ENCODE results near the gene ARMH1.

Gene ARMH1

DNA sequence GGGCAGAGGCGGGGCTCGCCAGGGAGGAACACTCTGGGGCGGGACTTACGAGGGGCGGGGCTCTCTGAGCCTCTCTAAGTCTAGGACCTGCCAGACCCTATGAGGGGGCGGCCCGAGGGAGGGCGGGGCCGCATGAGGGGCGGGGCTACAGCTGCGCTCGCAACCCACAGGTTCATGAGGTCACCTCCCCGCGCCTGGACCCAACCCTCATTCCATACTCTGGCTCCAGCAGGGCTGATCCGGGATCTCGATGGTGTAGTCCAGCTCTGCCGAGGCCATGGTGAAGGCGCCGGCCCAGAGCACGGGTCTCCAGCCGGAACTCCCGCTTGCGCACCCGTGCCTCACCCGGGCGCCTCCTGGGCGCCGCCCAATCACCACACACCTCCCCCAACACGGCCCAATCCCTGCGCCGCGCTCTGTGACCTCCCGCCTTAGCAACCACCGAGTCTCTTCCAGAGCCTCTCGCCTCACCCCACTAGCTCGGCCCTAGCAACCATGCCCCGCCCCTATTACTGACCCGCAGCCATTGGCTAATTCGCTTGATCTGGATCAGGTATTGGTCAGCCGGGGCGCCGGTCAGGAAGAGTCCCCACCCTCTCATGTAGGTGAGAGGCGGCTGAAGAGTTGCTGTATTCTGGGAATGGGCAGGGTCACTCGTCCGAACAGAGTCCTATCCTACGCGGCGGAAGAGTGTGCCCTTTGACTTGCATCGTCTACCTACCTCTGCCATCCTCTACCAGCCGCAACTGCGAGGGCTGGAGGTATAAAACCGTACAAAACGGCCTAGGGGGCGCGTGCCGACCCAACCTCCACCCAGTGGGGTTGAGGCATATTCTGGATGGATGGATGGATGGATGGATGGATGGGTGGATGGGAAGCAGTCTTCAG, at the start of gene ARMH1, which contains the start of gene TMEM53:
ARMH1 (plus strand) TSS at position 602 of the 888 bp plus-strand sequence. CDS start 14,984 bp downstream, outside the sequence.
TMEM53 (minus strand) TSS at position 369 of the 888 bp plus-strand sequence; CDS start at position 279, 90 bp downstream.
- DNase-seq, result peak; percentile 93 to 98 (median 94)

DNA sequence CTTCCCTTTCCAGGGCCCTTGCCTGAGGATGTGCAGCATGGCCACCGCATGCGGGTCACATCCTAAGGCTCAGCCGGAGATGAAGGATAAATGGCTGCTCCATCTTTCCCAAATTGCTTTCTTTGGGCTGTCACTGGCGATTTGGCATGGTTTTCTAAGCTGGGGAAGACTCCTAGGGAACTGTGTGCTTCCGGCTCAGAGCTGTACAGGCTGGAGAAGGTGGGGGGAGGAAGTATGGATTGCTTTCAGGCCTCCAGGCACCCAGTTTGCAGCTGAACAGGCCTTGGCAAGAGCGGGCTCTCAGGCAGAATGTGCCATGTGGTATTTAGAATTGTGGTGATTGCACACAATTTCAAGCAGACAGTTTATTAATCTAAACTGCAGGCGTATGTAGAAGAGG, 49.2 kb upstream of the ARMH1 start:
- DNase-seq, result no peak

DNA sequence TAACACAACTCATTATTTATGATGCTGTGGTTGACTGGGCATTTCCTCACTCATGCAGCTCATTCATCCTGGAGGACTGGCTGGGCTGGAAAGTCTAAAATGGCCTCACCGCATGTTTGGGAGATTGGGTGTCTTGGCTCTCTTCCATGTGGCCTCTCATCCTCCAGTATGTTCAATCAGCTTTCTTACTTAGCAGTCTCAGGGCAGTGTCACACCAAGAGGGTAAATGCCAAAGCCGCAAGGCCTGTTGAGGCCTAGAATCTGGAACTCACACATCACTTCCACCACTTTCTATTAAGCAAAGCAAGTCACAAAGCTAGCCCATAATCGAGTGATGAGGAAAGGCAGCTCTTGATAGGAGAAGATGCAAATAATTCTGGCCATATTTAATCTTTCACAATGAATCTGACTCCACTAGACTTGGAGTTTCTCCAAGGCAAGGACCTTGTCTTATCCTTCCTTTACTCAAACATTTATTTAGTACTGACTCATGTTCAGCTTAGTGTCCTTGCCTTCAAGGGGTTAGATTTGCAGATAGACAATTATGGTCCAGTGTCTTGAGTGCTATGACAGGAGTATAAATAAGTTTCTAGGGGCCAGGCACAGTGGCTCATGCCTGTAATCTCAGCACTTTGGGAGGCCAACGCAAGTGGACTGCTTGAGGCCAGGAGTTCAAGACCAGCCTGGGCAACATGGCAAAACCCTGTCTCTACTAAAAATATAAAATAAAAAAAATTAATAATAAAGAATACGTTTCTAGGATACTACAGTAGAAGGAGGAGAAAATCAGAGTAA, 45.4 kb upstream of the ARMH1 start:
- DNase-seq, result no peak

DNA sequence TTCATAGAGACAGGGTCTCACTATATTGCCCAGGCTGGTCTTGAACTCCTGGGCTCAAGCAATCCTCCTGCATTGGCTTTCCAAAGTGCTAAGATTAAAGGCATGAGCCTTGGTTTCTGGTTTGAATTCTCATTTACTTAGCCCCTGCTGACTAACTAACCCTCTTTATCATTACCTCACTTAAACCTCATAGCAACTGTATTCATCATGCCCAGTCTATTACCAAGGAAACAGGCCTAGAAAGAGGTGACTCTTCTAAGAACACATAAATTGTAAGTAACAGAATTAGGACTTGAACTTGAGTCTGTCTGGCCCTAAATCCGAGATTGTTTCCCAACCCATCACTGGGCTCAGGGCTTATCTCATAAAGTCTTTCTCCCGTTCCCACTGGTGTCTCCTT, 44.4 kb upstream of the ARMH1 start:
- no peak for DNase-seq

DNA sequence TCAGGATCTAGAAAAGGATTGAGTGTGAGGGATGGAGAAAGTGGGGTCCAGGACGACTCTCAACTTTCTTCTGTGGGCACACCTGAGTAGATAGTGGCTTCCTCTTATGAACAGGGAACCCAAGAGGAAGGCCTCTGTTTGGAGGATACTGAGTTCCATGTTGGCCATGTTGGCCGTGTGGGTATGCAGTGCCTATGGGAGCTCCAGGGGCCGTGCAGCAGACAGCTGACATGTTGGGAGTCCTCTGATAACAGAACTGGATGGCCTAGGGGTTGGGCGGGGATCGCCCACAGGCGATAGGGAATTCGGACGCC, 43.2 kb upstream of the ARMH1 start:
- no peak for DNase-seq

DNA sequence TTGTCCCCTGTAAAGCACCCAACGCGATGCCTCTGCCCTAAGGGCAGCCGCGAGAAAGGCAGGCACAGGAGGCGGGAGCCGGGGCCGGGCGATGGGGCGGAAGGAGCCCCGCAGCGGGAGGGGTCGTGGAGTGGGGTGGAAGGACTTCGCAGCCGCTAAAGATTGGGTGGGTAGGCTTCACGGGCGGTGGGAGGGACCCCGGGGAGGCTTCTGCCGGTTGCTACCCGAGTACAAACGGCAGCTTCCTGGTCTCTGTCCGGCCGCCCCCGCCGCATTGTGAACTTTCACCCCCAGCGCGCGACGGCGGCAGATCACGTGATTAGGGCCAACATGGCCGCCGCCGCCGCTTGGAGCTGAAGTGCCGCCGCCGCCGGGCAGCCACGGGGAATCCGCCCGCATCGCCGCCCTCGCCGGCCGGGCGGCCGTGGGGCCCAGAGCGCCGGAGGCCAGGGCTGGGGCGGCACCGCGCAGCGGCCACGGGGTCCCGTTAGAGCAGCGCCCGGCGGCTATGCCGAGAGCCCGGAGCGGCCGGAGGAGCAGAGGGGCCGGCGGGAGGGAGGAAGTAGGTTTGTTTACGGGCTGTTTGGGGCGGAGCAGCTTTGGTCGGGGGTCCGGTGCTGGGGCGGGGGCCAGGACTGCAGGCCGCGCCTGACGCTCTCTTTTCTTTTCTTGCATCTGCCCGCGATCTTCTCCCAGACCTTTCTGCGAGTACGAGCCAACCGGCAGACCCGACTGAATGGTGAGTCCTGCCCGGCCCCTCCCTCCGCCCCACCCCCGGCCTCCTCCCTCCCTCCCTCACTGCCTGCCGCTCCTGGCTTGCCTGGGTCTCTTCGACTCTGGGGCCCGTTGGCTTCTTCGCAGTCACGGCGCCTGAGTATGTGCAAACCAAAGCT, 42.6 kb upstream of the ARMH1 start:
- peak; percentile 80 to 85 (median 84) for DNase-seq

DNA sequence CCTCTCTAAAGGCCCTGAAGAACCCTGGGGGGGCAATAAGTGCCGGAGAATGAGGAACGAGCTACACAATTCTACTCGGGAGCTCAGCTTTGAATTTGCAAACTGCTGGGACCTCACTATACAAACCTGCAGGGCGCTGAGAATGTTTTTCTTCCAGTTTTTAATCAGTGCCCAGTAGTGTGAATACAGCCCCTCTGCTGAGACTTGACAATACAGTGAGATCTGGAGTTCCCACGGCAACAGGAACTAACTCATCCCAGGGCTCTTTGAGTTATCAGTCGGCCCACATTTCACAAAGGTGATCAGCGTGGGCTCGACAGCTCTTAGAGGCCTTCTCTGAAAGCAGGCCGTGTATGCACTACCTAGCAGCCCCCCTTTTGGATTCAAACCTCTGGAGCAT, 41.9 kb upstream of the ARMH1 start:
- DNase-seq, result no peak

DNA sequence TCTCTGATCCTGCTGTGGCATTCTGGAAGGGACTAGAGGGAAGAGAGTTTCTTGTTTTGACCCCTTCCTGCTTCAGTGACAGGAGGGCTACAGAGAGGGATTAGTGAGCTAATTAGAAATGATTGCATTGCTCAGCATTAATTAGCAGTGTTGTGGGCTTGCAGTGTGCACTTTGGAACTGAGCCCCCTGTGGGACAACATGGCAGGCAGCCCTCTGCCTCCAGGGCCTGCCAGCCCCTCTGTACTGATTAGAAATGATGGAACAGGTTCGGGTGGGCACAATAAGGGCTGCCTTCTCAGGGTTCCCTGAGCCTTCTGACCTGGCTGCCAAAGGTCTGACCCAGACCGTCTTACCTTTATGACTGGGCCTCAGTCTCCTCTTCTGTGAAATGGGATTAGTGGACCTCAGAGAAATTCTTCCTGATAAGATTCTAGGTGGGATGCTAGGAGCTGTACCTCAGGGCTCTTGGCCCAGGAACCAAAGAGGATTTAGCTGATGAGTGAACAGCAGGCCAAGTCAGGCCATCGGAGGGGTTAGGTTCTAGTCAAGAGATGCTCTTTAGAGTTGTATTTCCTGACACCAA, 39.8 kb upstream of the ARMH1 start:
- DNase-seq, result no peak

DNA sequence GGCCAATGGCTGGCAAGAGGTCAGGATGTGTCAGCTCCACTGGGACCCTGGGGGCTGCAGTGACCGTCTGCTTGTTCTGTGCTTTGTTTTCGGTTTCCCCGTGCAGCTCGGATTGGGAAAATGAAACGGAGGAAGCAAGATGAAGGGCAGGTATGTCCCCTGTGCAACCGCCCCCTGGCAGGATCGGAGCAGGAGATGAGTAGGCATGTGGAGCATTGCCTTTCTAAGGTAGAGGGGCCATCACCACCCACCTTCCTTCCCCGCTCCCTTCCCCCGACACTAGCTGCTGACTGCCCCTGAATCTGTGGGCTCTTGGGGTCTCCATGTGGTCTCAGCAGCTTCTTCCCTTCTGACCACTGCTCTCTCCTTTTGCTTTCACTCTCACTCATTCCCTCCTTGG, 39.1 kb upstream of the ARMH1 start:
- no peak for DNase-seq

DNA sequence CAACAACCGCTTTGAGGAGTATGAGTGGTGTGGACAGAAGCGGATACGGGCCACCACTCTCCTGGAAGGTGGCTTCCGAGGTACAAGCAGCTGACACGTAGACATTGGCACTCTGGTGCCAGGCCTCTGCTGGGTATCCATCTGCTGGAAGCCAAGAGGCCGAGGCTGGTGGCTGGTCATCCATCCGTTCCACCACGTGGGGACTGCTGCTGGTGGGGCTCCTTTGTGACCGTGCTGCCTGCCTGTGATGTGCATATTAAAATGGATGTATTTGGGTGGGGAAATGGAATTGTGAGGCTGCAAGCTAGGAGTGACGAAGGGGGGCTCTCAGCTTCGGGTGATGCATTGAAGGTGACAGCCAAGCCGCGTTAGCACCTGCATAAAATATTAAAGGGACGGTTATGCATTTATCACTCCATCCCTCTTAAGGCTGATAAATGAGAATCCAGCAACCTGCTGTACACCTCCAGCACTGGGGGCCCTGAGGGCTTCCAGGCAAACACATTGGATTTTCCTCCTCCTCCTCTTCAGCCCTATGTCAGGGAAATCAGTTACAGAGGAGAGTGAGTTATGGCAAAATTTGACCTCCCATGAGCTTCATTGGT, 38.3 kb upstream of the ARMH1 start:
- DNase-seq, result no peak

DNA sequence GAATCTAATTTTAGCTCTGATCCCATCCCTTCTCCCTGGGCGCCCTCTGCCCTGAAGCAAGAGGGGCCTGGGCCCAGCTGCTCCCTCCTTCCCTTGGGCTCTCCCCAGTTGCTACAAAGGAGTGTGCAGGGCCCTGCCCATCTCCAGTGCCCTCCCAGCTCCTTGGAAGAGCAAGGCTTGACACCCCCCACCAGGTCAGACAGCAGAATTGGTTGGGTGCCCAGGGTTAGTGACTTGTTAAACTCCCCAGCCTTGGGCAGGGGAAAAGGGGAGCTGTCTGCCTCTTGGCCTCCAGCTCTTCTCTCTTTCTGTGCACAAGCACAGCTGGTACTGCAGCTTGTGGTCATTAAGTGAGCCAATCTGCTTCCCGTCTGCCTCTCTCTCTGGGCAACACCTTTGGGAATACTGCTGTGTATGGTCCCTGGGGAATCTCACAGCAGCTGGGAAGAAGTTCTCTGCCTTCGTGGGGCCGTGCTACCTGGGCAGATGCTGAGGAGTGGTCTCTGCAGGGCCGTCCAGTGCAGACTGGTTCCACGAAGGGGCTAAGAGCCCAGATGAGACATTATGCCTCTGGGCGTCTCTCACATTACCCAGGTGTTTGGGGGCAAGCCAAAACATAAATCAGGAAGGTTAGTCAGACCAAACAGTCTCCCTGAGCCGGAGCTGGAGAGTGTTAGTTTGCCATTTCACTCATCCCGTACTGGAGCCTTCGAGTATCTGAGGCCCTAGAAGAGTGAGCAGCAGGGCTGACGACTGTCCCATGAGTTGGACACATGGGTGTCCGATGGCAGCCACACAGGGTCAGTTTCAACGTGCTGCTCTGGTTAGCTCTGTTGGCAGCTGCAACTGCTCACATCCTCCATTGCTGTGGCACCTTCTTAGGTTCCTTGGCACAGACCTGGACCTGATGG, 37.6 kb upstream of the ARMH1 start:
- no peak for DNase-seq

DNA sequence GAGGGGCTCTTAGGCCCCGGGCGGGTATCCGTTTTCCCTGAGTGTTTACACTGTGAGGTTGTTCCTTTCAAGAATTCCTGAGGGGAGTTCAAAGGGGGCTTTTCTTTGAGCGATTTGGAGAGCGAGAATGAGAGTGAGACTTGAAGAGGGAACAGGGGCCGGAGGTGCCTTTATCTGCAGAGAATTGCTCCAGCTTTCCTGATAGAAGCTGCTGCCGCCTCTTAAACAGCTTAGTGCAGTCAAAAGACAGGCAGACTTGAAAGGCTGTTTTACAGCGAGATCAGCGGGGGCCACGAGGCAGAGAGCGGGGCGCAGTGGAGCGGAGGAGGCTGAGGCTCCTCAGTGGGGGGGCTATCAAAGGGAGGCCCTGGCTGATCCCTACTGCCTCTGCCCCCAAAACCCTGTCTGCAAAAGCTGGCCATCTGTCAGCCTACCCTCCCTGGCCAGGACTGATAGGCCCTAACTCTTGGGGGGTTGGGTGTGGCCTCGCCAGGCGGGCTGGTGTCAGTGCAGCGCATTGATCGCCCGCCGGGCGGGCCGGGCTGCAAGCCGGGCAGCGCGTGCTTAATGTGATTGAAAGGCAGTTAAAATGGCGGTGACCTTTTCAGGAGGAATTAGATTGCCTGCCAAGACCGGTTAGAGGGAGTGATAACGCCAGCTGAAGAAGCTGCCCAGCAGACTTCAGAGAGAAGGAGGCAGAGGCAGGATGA, 36.7 kb upstream of the ARMH1 start:
- no peak for DNase-seq

DNA sequence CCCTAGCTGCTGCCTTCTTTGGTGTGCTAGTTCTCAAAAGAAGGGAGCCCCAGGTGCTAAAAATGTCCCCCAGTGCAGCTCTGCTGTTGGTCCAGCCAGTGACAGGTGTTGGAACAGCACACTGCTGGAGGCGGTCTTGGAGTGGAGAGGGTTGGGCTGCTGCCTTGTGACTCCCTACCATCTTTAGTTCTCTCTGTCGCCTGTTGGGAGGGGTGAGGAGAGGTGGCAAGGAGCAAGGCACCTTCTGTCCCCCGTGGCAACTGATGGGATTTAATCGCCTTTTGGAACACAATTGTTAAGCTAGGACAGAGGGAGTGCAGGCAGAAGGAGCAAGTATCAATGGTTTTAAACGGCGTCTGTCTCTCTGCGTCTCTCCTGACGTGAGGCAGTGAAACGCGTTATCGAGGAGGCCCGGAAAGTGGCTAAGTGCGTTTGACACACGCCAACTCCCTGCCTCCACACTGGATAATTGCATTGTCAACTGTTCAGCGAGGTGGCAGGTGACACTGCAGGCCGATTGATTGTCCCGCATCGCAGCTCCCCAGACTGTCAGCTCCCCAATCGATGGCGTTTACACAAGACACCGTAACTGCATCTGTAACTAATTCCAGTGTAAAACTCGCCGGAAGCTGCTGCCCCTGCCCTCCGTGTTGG, 34.2 kb upstream of the ARMH1 start:
- DNase-seq, result no peak

DNA sequence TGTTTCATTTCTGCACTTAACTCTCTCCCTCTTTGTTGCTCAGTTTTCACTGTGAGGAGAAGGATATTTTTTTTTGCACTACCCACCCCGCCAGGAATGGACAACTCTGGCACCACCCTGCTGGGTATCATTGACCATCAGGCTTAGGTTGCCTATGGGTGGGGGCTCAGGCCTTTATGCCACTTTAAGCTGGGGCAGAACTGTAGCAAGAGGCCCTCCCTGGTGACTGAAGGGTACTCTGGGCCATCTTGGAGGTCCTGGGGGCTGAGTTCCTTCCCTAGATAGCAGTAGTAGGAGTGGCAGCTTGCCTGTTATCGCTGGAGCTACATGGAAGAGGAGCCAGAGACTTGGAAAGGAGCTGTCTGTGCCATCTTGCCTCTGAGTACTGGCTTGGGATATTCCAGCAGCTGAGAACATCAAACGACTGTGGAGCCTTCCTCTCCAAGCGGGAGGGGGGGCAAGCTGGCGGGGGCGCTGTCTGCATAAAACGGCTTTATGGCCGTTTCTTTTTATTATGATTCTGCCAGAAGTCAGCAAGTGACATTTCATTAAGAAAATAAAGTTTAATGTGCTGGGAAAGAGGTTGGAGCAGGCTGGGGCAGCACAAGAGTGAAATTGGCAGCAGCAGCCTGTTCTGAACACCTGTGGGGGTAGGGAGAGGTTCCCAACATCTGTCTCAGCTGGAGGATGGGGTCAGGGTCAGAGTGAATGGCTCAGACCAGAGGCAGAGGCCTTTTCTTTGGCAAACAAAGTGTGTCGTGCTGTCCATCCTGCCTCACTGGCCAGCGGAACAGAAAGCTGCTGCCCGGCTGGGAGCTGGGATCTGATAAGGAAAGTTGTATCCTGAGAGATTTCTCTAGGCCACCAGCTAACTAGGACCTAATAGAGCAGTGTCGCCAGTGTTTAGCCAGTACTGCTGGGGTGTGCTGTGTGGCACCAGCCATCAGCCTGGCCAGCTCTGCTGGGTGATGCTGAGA, 33.1 kb upstream of the ARMH1 start:
- DNase-seq, result no peak

DNA sequence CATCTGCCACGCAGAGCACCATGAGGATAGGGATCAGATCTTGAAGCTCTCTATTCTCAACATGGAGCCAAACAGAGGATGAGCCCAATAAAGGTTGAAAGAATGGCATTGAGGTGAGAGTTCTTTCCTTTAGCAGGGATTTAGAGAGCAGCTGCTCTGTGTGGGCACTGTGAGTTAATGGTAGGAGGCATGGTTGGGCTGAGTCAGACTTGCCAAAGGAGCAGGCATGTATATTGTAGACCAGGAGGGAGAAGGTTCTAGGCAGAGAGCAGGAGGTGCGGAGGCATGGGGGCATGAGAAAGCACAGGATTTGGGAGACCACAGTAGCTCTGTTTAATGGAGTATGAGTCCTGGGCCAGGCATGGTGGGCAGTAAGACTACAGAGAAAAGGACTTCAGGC, 32.3 kb upstream of the ARMH1 start:
- no peak for DNase-seq

DNA sequence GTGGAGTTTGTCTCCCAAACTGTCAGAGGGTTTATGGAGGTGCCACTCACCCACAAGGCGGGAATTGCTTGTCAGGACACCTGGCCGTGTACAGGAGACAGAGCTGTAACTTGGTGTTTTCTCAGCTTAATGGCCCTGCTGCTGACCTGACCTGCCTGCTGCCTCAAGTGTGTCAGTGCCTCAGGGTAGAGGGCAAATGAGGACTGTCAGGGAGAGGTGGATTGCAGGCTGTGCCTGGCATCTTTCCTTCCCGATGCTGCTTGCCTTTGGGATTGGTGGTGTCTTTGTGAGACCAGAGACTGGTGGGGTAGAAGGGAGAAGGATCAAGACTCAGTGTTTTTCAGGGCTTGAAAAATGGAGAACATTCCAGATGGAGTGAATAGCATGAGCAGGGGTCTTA, 31.6 kb upstream of the ARMH1 start:
- no peak for DNase-seq

DNA sequence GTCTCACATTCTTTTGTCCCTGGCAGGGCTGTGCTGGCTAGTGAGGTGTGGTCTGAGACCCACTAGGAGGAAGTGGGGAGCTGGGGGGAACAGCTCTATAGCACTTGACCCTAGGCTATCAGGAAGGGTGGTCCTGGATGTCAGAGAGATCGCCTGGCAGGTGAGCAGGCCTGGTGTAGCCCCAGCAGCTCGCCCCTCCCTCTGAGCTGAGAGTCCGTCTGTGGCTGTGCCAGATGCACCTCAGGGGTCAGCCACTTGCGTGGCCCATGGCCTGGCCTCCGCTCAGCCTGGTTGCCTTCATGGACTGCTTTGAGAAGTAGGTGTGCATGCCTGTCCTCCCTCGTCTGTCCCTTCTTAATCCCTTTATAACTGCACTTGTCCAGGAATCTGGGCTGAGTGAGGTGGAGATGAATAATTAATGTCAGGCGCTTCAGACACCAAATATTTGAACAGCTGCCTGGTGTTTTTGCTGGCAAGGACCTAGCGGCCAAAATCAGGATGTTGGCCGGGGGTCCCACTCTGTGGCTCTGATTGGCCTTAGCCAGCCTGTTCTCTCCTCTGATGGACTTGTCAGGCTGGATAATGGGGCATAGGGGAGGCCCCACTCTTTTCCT, 30.7 kb upstream of the ARMH1 start:
- no peak for DNase-seq

DNA sequence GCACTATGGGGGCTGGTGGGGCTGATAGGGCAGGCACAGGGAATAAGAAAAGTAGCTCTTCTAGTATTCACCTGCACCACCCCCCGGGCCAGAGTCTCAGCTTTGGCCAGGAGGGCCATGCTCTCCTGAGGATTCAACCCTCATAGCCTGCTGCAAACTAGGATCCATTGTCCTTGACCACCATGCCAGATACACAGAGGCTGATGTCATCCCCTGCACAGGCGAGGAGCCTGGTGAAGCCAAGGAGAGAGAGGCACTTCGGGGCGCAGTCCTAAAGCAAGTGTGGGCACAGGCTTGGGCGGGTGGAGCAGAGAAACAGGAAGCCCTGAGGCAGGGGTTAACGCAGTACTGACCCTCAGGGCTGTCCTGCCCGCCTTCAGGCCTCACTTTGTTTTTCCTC, 29.7 kb upstream of the ARMH1 start:
- DNase-seq, result no peak

Measured in activated CD4-positive, CD25-positive, alpha-beta regulatory T cell (primary cell).